IPS-NIHi11 (cell line): Measurements from ENCODE around the gene ABCD4.
"Not testable (repeated sequence)": the region's sequence is repeated elsewhere in the genome, so short reads cannot be mapped to it uniquely, and the experiment has no call there.

Experiments
- DNase-seq: peaks from one replicate; pipeline ENCODE4 v3.0.0; 2012; ENCODE audit warnings: mixed read lengths, low spot score

The ABCD4 gene

GRCh38 chr14:74302634-74303569 is at the start of gene ABCD4:
Gene ABCD4 (minus strand): TSS chr14:74302934. CDS start chr14:74302912, 22 bp downstream.
- peak; percentile 94 for DNase-seq

GRCh38 chr14:74350928-74351323 is 48.2 kb upstream of the ABCD4 start:
- DNase-seq, result no peak

- no peak for DNase-seq
Measured at GRCh38 chr14:74350211-74350927, 47.6 kb upstream of the ABCD4 start.

GRCh38 chr14:74349757-74350156 is 47.0 kb upstream of the ABCD4 start:
- no peak for DNase-seq

- DNase-seq, result peak; percentile 62
Measured at GRCh38 chr14:74348735-74349463, 46.2 kb upstream of the ABCD4 start.

- DNase-seq, result peak; percentile 59
Measured at GRCh38 chr14:74348241-74348734, 45.6 kb upstream of the ABCD4 start, which contains the start of gene VRTN. Gene VRTN (plus strand): TSS chr14:74348471. CDS start chr14:74356784, 8,313 bp downstream.

- DNase-seq, result no peak
Measured at GRCh38 chr14:74347795-74348100, 45.0 kb upstream of the ABCD4 start.

- DNase-seq, result peak; percentile 56
Measured at GRCh38 chr14:74347097-74347794, 44.5 kb upstream of the ABCD4 start.

GRCh38 chr14:74346341-74346740 is 43.6 kb upstream of the ABCD4 start:
- no peak for DNase-seq

- no peak for DNase-seq
Measured at GRCh38 chr14:74333909-74334308, 31.2 kb upstream of the ABCD4 start.

- DNase-seq, result not testable (repeated sequence)
Measured at GRCh38 chr14:74329950-74330552, 27.3 kb upstream of the ABCD4 start.

- peak; percentile 84 for DNase-seq
Measured at GRCh38 chr14:74326369-74327152, 23.8 kb upstream of the ABCD4 start.

- DNase-seq, result no peak
Measured at GRCh38 chr14:74325446-74325845, 22.7 kb upstream of the ABCD4 start.

GRCh38 chr14:74324931-74325361 is 22.2 kb upstream of the ABCD4 start:
- peak; percentile 68 for DNase-seq

- DNase-seq, result no peak
Measured at GRCh38 chr14:74314576-74314975, 11.8 kb upstream of the ABCD4 start.

- no peak for DNase-seq
Measured at GRCh38 chr14:74313601-74314000, 10.9 kb upstream of the ABCD4 start.

- DNase-seq, result no peak
Measured at GRCh38 chr14:74312161-74312560, 9.4 kb upstream of the ABCD4 start.

GRCh38 chr14:74309125-74310022 is 6.6 kb upstream of the ABCD4 start:
- DNase-seq, result no peak

GRCh38 chr14:74308695-74309094 is 6.0 kb upstream of the ABCD4 start:
- no peak for DNase-seq
